Endodermal cell (in vitro differentiated cells): ENCODE measurements around the gene ORAI3. TPM values are rescaled to one million over a fixed set of nuclear protein-coding genes. Genes with fewer than 3 reads are reported as not detected.
A peak's percentile ranks its signal among the peaks of the same experiment; 100 is the strongest.

Experiments used
- DNase-seq: peaks from one replicate; pipeline ENCODE4 v3.0.0-alpha.2; 2017
- H3K27ac ChIP-seq: 2 replicates; pipeline ENCODE4 v1.5.1; 2013; ENCODE audit warnings: mild to moderate bottlenecking, low read depth, low read length, moderate library complexity
- H3K27me3 ChIP-seq: 2 replicates; pipeline ENCODE4 v1.6.1; 2013; ENCODE audit warnings: mild to moderate bottlenecking, low read length, moderate library complexity; ENCODE audit not compliant: insufficient read depth, control insufficient read depth, poor library complexity, severe bottlenecking
- H3K36me3 ChIP-seq: 2 replicates; pipeline ENCODE4 v1.7.0; 2013; ENCODE audit warnings: mild to moderate bottlenecking, low read length, moderate library complexity; ENCODE audit not compliant: control insufficient read depth, insufficient read depth
- H3K4me1 ChIP-seq: one replicate; pipeline ENCODE4 v1.7.0; 2013; ENCODE audit warnings: low read length; ENCODE audit not compliant: control insufficient read depth, insufficient read depth
- H3K4me3 ChIP-seq: 2 replicates; pipeline ENCODE4 v1.5.1; 2013; ENCODE audit warnings: mild to moderate bottlenecking, low read length, moderate library complexity
- H3K9ac ChIP-seq: 2 replicates; pipeline ENCODE4 v1.6.1; 2013; ENCODE audit warnings: mild to moderate bottlenecking, low read length, moderate library complexity; ENCODE audit not compliant: poor library complexity, severe bottlenecking; ENCODE audit errors: extremely low read depth
- H3K9me3 ChIP-seq: 2 replicates; pipeline ENCODE4 v1.6.1; 2013; ENCODE audit warnings: mild to moderate bottlenecking, low read length, moderate library complexity; ENCODE audit not compliant: control insufficient read depth
- H3K27ac Mint-ChIP-seq: 2 replicates; pipeline ENCODE4 v1.8.0; 2020; ENCODE audit warnings: mixed read lengths
- H3K27me3 Mint-ChIP-seq: 2 replicates; pipeline ENCODE4 v1.8.0; 2021; ENCODE audit warnings: mild to moderate bottlenecking, mixed read lengths; ENCODE audit not compliant: insufficient read depth
- H3K36me3 Mint-ChIP-seq: 2 replicates; pipeline ENCODE4 v1.8.0; 2020; ENCODE audit warnings: low read depth, mixed read lengths
- H3K4me1 Mint-ChIP-seq: 2 replicates; pipeline ENCODE4 v1.8.0; 2020; ENCODE audit warnings: mixed read lengths
- H3K4me3 Mint-ChIP-seq: 2 replicates; pipeline ENCODE4 v1.8.0; 2020; ENCODE audit warnings: mild to moderate bottlenecking, moderate library complexity, mixed read lengths
- H3K9me3 Mint-ChIP-seq: 2 replicates; pipeline ENCODE4 v1.8.0; 2020; ENCODE audit warnings: mild to moderate bottlenecking, mixed read lengths
- WGBS, 2 experiments: methylation state at CpG; one replicate each; pipeline versions ENCODE4 v1.1.5 to v1.1.7; 2013; ENCODE audit warnings: missing lambda C conversion rate in 2 of 2, mixed read lengths in 1 of 2; ENCODE audit not compliant: insufficient coverage in 1 of 2, insufficient read length in 1 of 2; 5-methylcytosine and 5-hydroxymethylcytosine counted together
- total RNA-seq, 2 donors: library from RNA; stranded (reverse); fragmentation: NEBNext Ultra II Directional in 1 of 2; extraction: Animal tissue kit (Norgen Biotek cat#: 25700) in 1 of 2; gene quantifications; 2 replicates in 1 of 2; 3 replicates in 1 of 2; pipeline ENCODE4 v1.2.1, GENCODE V29; 2021
- TF ChIP-seq, protein P1 (sequence below): fragments of 200-600 bp; sonication (generic); conservative IDR thresholded peaks from 2 replicates; pipeline ENCODE4 v1.5.0; 2021; ENCODE audit warnings: antibody characterized with exemption, mild to moderate bottlenecking

The ORAI3 gene
- total RNA-seq, 2 donors from 2014 or later: 16.9 to 17.7 TPM

DNA sequence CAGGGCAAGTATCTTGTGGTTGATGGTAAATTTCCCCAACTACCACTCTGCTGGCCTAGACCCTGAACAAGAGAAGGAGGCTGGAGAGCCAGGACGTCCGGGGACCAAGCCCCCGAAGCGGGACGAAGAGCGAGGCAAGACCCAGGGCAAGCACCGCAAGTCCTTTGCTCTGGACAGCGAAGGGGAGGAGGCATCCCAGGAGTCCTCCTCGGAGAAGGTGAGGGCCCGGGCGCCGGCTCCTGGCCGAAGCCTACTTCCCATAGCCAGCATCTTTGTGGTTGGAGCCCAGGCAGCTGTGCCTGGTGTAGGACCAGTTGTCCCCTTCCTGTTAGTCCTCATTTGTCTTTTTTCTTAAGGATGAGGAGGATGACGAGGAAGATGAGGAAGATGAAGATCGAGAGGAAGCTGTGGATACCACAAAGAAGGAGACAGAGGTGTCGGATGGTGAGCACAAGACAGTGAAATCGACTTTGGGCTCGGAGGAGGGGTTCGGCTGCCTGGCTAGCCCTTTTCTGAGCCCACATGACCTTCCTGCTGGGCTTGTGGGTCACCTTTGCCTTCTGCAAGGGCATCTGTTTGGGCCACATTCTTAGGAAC is 20.5 kb downstream of the ORAI3 start:
- Mint-ChIP-seq H3K4me3 (no peak overlapping the region), H3K9me3 (no peaks in the 10 kb centered on the region), H3K4me1 (no peaks in the 10 kb centered on the region), H3K36me3 (peaks cover 76% of the 10 kb centered on the region), H3K27me3 (no peaks in the 10 kb centered on the region), H3K27ac (no peak overlapping the region)
- WGBS, 2 experiments: 95 to 96% methylated on average over 19 of the region's 19 CpGs
- Histone ChIP-seq H3K27me3 (no peaks in the 10 kb centered on the region), H3K9me3 (no peaks in the 10 kb centered on the region), H3K4me1 (no peaks in the 10 kb centered on the region), H3K36me3 (peaks cover 79% of the 10 kb centered on the region), H3K27ac (no peak overlapping the region), H3K9ac (no peak overlapping the region), H3K4me3 (no peak overlapping the region)
- DNase-seq: no peak
- TF ChIP-seq, protein P1, sequence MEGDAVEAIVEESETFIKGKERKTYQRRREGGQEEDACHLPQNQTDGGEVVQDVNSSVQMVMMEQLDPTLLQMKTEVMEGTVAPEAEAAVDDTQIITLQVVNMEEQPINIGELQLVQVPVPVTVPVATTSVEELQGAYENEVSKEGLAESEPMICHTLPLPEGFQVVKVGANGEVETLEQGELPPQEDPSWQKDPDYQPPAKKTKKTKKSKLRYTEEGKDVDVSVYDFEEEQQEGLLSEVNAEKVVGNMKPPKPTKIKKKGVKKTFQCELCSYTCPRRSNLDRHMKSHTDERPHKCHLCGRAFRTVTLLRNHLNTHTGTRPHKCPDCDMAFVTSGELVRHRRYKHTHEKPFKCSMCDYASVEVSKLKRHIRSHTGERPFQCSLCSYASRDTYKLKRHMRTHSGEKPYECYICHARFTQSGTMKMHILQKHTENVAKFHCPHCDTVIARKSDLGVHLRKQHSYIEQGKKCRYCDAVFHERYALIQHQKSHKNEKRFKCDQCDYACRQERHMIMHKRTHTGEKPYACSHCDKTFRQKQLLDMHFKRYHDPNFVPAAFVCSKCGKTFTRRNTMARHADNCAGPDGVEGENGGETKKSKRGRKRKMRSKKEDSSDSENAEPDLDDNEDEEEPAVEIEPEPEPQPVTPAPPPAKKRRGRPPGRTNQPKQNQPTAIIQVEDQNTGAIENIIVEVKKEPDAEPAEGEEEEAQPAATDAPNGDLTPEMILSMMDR: no peak

DNA sequence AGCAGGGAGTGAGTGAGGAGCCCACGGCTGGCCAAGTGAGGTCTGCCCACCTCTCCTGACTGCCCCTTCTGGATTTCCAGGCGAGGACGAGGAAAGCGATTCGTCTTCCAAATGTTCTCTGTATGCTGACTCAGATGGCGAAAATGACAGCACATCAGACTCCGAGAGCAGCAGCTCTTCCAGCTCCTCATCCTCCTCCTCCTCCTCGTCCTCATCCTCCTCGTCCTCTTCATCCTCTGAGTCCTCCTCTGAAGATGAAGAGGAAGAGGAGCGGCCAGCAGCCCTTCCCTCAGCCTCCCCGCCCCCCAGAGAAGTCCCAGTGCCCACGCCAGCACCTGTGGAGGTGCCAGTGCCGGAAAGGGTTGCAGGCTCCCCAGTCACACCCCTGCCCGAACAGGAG is 22.4 kb downstream of the ORAI3 start:
- H3K9me3 ChIP-seq: no peaks in the 10 kb centered on the region
- H3K27me3 ChIP-seq: no peaks in the 10 kb centered on the region
- no peak overlapping the region for H3K9ac ChIP-seq
- no peak overlapping the region for H3K27ac Mint-ChIP-seq
- no peaks in the 10 kb centered on the region for H3K4me1 Mint-ChIP-seq
- H3K4me1 ChIP-seq: no peaks in the 10 kb centered on the region
- H3K27me3 Mint-ChIP-seq: no peaks in the 10 kb centered on the region
- no peak overlapping the region for H3K4me3 Mint-ChIP-seq
- H3K36me3 Mint-ChIP-seq: peaks cover 74% of the 10 kb centered on the region
- no peak overlapping the region for H3K4me3 ChIP-seq
- 93 to 95% methylated on average over 9 to 14 of the region's 14 CpGs for WGBS, 2 experiments
- H3K27ac ChIP-seq: no peak overlapping the region
- no peak for DNase-seq
- H3K9me3 Mint-ChIP-seq: no peaks in the 10 kb centered on the region
- peaks cover 68% of the 10 kb centered on the region for H3K36me3 ChIP-seq
- TF ChIP-seq, protein P1: no peak

DNA sequence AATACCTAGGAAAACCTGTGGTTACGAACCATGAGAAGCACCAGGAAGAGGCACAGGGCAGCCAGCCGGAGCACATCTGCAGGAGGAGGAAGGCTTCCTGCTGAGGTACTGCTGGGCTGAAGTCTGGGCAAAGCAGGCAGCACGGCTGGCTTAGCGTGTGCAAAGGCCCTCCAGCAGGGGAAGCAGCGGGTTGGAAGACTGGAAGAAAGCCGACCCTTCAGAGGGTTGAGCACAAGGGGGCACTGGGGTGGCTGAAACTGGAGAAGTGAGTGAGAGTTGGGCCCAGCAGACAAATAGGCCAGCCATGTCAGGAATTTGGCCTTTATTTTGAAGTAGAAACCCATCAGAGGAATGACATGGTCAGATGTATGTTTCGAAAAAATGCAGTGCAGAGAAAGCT is 24.0 kb downstream of the ORAI3 start:
- Mint-ChIP-seq H3K27ac (peak overlapping the region; percentile 13), H3K36me3 (peaks cover 72% of the 10 kb centered on the region), H3K4me1 (no peaks in the 10 kb centered on the region), H3K4me3 (no peak overlapping the region), H3K27me3 (no peaks in the 10 kb centered on the region), H3K9me3 (no peaks in the 10 kb centered on the region)
- WGBS, 2 experiments: 90 to 93% methylated on average over 4 to 7 of the region's 7 CpGs
- Histone ChIP-seq H3K9ac (no peak overlapping the region), H3K4me3 (no peak overlapping the region), H3K27ac (no peak overlapping the region), H3K27me3 (no peaks in the 10 kb centered on the region), H3K36me3 (peaks cover 65% of the 10 kb centered on the region), H3K4me1 (no peaks in the 10 kb centered on the region), H3K9me3 (no peaks in the 10 kb centered on the region)
- TF ChIP-seq, protein P1: peak; percentile 56
- peak; percentile 76 for DNase-seq
